NCI-H1436 treated with DMSO at 0.1 percent for 48 hours (cell line): Measurements from ENCODE around the gene ACOX3.
"Not testable (repeated sequence)": the region's sequence is repeated elsewhere in the genome, so short reads cannot be mapped to it uniquely, and the experiment has no call there.

Experiments
- DNase-seq: peaks from one replicate; lab custom pipeline; 2025; lab: John Stamatoyannopoulos, UW

The ACOX3 gene

DNA sequence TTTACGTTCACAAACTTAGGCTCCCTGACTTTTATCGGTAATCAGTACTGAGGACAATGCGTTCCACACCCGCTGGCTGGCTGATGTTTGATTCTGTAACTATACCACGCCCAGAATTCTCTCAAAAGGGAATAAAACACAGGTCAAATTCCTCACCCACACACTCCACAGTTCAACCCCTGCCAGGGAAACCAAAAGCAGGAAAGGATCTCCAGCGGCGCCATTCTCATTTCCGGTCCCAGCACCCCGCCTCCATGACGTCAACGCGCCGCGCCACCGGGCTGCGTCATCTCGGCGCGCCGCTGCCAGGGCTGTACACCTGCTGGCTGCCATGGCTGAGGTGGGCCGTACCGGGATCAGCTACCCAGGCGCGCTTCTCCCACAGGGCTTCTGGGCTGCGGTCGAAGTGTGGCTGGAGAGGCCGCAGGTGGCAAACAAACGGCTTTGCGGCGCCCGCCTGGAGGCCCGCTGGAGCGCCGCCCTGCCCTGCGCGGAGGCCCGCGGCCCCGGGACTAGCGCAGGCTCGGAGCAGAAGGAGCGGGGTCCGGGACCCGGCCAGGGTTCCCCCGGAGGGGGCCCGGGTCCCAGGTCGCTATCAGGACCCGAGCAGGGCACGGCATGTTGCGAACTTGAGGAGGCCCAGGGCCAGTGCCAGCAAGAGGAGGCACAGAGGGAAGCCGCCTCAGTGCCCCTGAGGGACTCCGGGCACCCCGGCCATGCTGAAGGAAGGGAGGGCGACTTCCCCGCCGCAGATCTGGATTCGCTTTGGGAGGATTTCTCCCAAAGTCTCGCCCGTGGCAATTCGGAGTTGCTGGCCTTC, at the start of gene ACOX3, which contains the start of gene TRMT44:
TSS of gene ACOX3 (minus strand) at position 232 of the 820 bp plus-strand sequence. CDS start 24,202 bp downstream, outside the sequence.
TSS of gene TRMT44 (plus strand) at position 286 of the 820 bp plus-strand sequence. CDS start at position 332, 46 bp downstream.
- DNase-seq: no peak

DNA sequence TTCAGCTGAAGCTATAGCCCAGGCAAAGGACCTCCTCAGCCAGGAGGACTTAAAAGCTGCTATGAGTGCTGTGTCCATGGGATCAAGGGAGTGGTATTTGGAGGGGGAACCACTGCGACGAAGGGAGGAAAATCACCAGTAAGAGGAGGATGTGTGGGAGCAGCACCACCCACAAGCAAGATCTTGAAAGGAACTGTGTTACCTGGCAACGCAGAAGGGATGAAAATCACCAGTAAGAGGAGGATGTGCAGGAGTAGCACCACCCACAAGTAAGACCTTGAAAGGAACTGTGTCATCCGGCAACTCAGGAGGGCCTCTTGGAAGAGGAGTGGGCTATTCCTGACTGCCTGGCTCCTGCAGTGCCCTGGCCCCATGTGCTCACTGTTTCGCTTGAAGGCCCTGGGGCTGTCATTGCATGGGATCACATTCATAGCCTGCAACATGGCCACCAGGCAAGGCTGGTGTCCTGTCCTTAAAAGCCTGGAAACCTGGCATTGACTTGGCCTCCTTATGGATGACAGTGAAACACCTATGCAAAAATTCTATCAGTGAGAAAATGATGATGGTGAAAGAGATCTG, 48.4 kb upstream of the ACOX3 start:
- DNase-seq: no peak

DNA sequence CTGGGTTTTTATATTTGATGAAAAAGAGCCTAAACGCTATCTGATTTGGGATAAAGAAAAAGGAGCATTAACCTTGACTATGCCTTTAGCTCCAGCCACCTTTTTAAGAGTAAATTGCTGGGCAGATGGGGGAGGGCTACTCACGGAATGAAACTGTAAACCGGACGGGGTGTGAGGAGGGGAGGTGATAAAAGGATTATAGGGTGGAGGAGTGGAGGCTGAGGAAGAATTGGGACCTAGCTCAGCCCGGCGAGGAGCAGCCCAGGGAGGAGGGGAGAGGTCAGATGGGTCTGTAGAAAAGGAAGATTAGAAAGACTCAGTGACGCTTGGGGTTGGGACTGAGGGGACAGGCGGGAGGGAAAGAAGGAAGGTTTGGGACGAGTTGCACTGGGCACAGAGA, 46.1 kb upstream of the ACOX3 start:
- DNase-seq: not testable (repeated sequence)

DNA sequence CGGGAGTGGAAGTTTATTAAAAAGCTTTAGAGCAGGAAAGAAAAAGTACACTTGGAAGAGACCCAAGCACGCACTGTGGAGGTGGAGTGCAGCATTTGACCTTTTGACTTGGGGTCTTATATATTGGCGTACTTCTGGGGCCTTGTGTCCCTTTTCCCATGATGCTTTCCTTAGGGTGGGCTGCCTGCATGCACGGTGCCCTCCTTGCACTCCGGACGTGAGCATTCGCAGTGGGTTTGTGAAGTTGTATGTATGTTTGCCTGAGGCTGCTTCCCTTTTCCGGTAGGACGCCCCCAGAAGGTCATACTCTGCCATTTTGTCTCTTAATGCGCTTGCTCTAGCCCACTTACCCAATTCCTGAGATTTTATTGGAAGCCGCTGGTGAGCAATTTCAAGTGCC, 39.7 kb upstream of the ACOX3 start:
- DNase-seq: no peak

DNA sequence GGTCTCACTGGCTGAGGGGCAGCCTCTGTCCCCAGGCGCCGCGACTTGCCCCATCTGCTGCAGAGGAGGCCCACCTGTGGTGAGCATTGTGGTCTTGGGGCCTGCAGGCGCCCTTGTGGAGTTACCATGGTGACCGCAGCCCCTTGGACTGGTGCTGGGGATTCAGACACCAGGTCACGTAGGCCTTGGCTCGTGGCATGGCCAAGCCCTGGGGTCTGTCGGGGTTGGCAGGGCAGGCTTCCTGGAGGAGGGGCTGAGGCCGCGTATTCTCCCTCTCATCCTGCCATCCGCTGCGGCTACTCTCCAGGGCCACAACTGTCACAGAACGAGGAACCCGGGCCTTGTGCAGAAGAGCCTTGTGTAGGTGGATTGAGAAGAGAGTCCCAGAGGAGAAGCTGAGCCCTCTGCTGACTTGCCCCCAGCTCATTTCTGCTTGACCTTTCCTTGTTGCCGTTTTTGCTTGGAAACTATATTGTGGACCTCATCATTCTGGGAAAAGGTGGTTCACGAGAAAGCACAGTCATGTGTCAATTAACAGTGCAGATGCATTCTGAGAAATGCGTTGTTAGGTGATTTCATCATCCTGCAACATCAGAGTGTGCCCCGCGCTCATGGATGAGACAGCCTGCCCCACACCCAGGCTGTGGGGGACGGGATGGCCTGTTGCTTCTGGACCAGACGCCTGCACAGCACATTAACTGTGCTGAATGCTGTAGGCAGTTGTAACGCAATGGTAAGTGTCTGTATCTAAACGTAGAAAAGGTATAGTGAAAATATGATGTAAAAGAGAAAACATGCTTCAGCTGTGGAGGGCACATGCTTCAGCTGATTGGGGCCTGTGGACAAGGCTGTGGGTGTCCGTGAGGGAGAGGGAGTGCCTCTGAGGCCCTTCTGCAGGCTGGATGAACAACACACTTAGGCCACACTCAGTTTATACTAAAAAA, 38.5 kb upstream of the ACOX3 start:
- DNase-seq: no peak

DNA sequence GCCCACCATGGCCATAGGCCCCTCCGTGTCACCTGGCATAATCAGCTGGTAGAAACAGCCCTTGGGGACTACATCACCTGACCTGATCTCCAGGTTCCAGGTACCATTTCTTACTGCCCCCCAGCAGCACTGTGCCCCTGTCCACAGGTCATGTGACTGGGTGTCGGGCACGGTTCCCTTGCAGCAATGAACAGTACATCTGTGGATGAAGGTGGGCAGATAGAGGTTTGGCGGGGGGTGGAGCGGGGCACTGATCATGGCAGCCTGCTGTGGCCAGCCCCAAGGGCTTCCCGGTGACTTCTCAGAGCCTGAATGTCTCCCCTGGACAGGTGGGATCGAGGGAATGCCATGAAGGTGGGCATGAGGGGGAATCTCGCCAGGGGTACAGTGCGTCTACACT, 37.8 kb upstream of the ACOX3 start:
- no peak for DNase-seq

DNA sequence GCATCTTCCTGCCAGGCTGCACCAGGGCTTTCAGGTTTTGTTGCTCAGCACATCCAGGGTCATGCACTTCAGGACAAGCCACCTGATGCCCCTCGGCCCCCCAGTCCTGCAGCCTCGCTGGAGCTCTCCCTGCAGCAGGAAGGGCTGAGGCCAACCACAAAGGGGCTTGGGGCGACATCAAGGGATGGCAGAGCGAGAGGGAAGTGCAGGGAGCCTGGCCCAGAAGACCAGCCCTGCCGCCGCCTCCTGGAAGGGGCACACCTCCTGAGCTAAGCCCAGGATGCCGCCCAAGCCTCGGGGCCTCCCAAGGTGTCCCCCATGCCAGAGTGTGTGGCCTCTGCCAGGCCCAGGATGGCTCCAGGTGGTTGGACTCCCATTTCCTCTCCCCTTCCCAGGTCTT, 37.2 kb upstream of the ACOX3 start:
- DNase-seq: no peak

DNA sequence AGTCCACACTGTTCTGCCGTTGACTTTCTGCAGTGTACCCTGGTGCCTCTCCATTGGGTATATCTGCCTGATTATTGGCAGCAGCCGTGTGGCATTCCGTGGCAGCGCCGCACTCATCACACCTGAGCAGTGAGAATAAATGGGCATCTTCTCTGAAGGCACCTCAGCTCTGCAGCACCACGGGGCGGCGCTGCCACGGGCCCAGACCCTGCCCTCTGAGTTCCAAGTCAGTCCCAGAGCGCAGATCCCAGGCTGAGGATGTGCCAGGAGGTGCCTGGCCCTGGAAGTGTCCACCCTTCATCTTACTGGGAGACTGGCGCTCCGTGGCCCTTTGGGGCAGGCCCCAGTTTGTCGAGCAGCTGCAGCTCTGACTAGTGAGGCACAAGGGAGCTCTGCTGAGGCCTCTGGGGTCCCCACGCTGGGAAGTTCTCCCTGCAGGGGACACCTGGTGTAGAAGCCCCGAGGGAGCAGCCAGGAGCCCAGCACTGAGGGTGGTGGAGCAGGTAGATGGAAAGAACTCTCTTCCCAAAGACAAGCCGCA, 36.6 kb upstream of the ACOX3 start:
- DNase-seq: no peak

DNA sequence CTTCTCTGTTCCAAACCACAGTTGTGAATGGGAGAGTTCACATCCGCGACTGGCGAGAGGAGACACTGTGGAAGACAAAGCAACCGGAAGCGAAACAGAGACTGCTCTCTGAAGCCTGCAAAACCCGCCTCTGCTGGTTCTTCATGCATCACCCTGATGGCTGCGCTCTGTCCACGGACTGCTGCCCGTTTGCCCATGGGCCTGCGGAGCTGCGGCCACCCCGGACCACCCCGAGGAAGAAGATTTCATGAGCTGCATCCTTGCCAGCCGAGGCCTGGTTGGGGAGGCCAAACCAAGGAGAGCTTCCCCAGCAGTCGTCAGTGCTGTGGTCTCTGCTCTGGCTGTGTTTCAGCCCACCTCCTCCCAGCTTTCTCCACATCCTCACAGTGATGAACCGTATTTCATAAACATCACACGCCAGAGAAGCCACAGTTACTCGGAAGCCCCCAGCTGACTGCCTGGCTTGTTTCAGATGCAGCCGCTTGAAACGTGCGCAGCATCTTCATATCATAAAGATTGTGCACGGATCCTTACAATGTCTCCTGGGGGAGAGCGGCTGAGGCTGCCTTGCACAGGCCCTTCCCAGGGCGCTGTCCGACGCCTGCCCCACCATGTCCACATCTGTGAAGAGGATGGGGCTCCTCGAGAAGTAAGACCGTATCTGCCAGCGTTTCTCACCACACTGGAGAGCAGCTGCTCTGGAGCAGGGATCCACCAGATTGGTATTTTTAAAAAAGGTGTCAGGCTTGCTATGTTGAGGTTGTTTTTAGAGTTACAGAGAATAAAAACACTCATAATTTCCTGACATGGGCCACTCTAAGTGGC, 35.4 kb upstream of the ACOX3 start:
- DNase-seq: no peak

DNA sequence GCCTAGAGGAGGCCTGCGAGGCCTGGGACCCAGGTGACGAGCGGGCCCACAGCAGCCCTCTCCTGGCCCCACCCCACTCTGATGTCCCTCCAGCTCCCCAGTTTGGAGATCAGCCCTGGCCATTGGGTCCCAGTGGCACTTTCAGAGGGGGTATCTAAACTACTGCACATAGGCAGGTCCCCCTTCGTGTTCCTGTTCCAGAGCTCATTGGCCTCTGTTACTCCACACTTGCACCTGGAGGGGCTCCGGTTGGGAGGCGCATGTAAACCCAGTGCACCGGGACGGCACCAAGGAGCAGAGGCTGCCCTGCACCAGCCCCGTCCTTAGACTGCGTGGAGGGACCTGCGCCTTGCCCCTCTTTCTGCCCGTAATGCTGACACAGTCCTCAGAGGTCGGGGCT, 34.3 kb upstream of the ACOX3 start:
- no peak for DNase-seq

DNA sequence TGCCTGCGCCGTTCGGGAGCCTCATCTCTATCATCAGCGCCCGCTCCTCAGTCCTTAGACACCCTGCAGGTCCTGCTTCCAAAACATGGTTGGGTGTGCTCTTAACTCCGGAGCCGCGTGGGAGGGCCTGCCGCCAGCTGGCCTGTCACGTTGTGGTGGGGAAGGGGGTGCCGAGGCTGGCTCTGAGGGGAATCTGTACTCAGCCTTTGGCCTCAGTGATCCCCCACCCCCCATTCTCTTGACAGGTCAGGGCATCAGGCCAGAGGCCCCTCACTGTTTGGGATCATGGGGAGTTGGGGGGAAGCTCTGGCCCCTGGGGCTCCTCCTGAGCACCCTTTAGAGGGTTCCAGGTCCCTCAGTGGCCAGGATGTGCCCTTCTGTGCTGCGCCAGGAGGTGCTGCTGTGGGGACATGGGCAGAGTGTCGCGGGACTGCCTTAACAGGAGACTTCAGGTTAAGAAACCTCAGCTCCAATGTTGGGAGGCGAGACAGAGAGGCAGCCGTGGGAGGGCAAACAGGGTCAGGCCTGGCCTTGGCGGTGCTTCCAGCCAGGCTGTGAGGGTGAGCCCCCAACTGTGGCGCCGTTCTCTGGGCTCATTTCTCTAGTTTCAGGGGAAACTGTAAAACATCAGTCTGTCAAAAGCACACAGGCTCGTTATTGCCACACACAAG, 33.5 kb upstream of the ACOX3 start:
- DNase-seq: no peak

DNA sequence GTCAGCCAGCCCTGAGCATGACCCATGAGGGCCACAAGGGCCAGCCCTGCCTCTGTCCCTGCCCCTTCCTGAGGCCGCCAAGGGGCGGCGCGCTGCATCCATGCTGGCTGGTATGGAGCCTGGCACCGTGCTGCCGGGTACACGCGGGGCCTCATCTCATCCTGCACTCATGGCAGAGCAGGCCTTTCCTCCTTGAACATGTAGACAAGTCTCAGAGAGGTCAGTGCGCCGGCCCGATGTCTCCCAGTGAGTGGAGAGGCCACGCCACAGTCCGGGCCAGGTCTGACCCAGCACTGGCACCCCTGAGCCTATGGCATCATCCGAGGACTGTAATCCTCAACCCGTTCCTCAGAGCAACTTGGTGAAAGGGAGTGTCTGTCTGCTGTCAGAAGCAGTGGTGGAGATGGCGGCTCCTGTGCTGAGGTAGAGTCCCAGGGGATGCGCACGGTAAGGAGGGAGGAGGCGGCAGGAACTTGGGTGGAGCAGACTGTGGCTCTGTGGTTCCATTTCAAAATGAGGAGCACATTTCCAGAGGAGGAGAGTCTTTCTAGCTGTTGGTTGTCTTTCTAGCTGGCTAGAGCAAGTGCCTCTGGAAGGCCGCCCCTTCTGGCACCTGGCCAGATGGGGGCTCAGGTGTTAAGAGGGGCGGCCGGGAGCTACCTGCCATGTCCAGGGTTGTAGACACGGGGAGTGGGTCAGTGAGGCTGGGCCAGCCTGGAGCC, 32.8 kb upstream of the ACOX3 start:
- no peak for DNase-seq

DNA sequence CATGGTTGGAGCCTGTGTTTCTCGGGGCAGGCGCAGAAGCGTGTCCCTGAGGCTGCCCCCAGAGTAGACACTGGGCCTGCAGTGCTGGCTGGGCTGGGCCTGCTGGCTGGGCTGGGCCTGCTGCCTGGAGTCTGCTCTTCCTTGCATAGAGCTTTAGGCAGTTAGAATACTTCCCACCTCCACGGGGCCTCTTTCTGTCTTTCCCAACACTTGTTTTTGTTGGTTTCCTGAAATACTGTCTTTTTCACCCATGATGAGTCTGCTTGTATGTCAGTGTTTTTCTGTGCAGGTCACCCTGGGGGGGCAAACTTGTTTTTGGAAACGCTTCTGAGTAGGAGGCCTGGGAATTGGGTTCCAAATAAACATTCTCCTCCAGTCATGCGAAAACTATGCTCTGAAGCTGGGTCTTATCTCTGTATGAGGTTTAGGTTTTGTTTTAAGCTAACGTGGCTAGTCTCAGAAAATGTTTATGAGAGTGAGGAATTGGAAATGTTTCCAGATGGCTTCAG, 32.2 kb upstream of the ACOX3 start:
- DNase-seq: no peak

DNA sequence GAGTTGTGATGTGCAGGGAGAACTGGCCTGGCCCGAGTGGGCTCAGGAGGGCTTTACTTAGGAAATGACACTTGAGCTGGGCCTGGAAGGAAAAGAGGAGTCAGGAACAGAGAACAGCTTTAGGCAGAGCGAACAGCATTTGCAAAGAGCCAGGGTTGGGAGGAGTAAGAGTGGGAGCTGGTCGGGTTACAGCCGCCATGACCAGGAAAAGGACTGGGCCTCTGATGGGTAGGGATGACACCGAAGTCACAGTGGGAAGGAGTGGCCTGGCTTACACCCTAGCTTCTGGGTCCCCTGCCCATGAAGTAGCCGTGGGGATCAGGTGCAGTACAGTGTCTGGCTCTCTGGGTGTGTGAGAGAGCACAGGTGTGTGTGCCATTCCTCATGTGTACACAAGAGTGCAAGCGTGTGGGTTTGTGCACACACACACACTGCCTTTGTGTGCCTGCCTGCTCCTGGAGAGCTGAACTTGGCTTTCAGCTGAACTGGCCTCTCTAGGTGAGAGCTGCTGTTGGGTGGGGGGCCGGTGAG, 31.7 kb upstream of the ACOX3 start:
- DNase-seq: no peak

DNA sequence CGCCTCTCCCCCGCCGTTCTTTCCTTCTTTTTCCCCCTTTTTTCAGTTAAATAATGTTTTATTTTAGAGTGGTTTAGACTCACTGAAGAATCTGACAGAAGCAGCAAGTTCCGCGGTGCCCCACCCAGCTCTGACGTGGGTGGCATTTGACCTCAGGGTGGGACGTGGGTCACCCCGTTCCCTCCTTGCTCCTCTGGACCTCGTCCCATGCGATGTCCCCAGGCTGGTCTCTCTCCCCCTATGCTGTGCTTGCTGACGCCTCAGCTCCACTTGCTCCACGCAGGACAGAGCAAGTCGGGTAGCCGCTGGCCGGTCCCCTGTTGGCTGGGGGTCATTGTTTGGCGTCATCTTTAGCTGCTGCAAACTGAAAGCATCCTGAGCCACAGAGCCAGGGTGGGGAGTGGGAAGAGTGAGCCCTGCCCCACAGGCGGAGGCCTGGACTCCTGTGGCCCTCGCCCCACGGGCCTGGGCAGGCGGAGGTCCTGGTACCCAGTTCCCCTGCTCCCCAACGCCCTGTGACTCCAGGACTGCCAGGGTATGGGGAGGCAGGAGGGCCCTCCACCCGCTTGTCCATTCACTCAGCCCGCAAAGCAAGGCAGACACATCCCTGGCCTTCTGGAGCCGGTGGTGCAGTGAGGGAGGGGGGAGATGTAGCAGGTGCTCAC, 30.8 kb upstream of the ACOX3 start:
- no peak for DNase-seq

DNA sequence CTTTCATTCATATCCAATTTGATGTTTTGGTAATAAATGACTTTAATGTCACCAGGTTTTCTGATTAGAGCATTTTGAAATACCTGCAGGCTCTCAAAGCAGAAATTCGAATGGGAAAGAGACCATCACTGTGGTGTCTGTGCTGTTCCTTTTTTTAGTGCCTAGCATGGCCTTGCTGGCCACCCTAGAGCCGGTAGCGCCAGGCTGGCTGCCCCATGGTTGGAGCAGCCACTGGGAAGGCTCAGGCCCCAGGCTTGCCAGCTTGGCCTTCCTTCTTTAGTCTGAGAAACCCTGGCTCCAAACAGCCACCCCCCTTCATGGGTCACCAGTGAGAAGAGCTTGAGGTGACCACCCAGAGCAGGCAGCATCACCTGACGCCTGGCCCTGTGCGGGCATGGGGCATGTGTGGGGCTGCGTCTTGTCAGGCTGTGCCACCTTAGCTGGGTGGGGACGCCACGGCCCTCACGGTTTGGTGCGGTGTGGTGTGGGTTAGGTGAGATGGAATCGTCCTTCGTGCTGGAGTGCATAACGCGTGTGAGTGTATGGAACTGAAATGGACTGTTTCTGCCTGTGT, 30.0 kb upstream of the ACOX3 start:
- no peak for DNase-seq

DNA sequence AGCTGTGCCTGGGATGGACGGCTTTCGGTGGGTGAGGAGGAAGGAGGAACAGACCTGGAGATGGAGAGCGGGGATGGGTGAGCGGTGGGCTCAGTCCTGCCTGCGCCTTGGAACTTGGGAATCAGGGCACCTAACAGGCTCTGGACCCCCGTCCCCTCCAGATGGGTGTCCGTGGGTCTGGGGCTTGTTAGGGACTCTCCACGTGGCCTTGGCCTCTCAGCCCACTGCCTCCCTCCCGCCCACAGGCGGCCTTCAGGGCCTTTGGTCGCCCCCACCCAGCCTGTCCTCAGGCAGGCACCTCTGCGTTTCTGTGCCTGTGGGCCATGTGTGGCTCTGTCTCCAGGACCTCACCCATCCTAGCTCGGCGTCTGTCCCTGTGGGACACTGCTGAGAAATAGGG, 29.0 kb upstream of the ACOX3 start:
- no peak for DNase-seq

DNA sequence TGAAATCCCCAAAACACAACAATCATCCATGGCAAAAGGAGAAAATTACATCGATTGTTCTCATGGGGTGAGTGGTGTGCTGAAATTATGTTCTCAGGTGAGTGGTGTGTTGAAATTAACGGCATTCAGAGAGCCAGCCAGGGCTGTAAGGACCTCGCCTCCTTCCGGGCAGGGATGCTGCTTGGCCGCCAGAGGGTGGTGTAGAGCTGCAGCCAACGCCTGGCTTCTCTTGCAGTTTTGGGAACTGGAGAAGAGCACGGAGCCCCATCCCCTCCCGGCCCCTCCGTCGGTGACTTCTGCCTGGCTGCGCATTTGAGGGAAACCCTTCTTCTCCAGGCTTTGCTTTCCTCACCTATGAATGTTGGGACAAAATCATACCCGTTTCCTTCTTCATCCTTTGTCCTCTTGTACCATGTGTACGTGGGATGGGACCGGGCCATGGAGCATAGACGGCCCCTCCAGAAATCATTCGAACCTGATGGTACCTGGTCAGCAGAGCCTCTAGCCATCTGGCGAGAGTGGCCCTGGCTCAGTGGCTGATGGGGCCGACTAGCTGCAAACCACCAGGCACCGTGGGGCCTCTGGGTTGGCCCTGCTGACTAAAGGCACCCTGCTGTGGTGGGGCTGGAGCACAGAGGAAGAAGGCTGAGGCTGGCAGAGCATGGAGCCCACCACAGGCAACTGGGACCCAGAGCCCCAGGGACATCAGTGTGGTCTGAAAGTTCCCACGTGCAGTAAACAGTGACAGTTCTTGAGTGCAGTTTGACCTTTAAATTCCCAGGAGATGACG, 28.4 kb upstream of the ACOX3 start:
- DNase-seq: no peak
